ENCODE results near the gene ATP6V1F. TPM values are rescaled to one million over a fixed set of nuclear protein-coding genes. Genes with fewer than 3 reads are reported as not detected.

The ATP6V1F gene
- polyA plus RNA-seq, 1 donor (not counting 4 experiments of a cell fraction or from before 2014, with no cell fraction given), result 263 TPM

GRCh38 chr7:128845475-128845874 lies 17.2 kb upstream of the ATP6V1F start:
- Histone ChIP-seq H3K4me1 (ENCODE audit: control insufficient read depth, extremely low read depth, insufficient read depth, low read length) (no peaks in the 10 kb centered on the region), H4K20me1 (ENCODE audit: control insufficient read depth, extremely low read depth, insufficient read depth, low read length) (no peaks in the 10 kb centered on the region), H3K36me3 (ENCODE audit: control insufficient read depth in 2 of 2, extremely low read depth in 1 of 2, insufficient read depth in 2 of 2, low read length in 2 of 2) (no peaks in the 10 kb centered on the region), H3K9me1 (ENCODE audit: control insufficient read depth, extremely low read depth, insufficient read depth, low read length) (no peaks in the 10 kb centered on the region), H3K4me3 (ENCODE audit: control insufficient read depth in 2 of 3, extremely low read depth in 1 of 3, insufficient read depth in 2 of 3, low read depth in 1 of 3, low read length in 3 of 3) (no peak overlapping the region), H2AFZ (ENCODE audit: control insufficient read depth, low read length) (no peak overlapping the region), H3K9me3 (ENCODE audit: control insufficient read depth, low read depth, low read length) (no peaks in the 10 kb centered on the region), H3K27me3 (ENCODE audit: control insufficient read depth, extremely low read depth, insufficient read depth, low read length) (no peaks in the 10 kb centered on the region), H3K79me2 (ENCODE audit: control insufficient read depth, insufficient read depth, low read length) (no peaks in the 10 kb centered on the region), H3K9ac (ENCODE audit: control insufficient read depth, extremely low read depth, insufficient read depth, low read length) (no peak overlapping the region), H3K27ac (ENCODE audit: control insufficient read depth, insufficient read depth, low read length) (no peak overlapping the region), H3K4me2 (ENCODE audit: control insufficient read depth, extremely low read depth, insufficient read depth, low read depth, low read length) (no peak overlapping the region)
- TF ChIP-seq EZH2 (IDR thresholded peaks at IDR 0.05; ENCODE audit: low read length), result no peak
- TF ChIP-seq CTCF (optimal IDR thresholded peaks at IDR 0.05 in 1 of 3, IDR thresholded peaks at IDR 0.05 in 1 of 3, conservative IDR thresholded peaks at IDR 0.05 in 1 of 3; ENCODE audit: extremely low read depth in 1 of 3, insufficient read depth in 2 of 3, low read length in 3 of 3), result no peak
- dilution Hi-C loops (cut with MboI; ENCODE audit: extremely low pct_ligation_motif_present, low sequenced_read_pairs), result no loop called here
- DNase-seq (ENCODE audit: low read depth, low spot score) (no peak), FAIRE-seq (no peak)

GRCh38 chr7:128845987-128846386 lies 16.7 kb upstream of the ATP6V1F start:
- Histone ChIP-seq H2AFZ (ENCODE audit: control insufficient read depth, low read length) (no peak overlapping the region), H4K20me1 (ENCODE audit: control insufficient read depth, extremely low read depth, insufficient read depth, low read length) (no peaks in the 10 kb centered on the region), H3K36me3 (ENCODE audit: control insufficient read depth in 2 of 2, extremely low read depth in 1 of 2, insufficient read depth in 2 of 2, low read length in 2 of 2) (no peaks in the 10 kb centered on the region), H3K9me3 (ENCODE audit: control insufficient read depth, low read depth, low read length) (no peaks in the 10 kb centered on the region), H3K27me3 (ENCODE audit: control insufficient read depth, extremely low read depth, insufficient read depth, low read length) (no peaks in the 10 kb centered on the region), H3K27ac (ENCODE audit: control insufficient read depth, insufficient read depth, low read length) (no peak overlapping the region), H3K4me1 (ENCODE audit: control insufficient read depth, extremely low read depth, insufficient read depth, low read length) (no peaks in the 10 kb centered on the region), H3K79me2 (ENCODE audit: control insufficient read depth, insufficient read depth, low read length) (no peaks in the 10 kb centered on the region), H3K9me1 (ENCODE audit: control insufficient read depth, extremely low read depth, insufficient read depth, low read length) (no peaks in the 10 kb centered on the region), H3K4me2 (ENCODE audit: control insufficient read depth, extremely low read depth, insufficient read depth, low read depth, low read length) (no peak overlapping the region), H3K4me3 (ENCODE audit: control insufficient read depth in 2 of 3, extremely low read depth in 1 of 3, insufficient read depth in 2 of 3, low read depth in 1 of 3, low read length in 3 of 3) (no peak overlapping the region), H3K9ac (ENCODE audit: control insufficient read depth, extremely low read depth, insufficient read depth, low read length) (no peak overlapping the region)
- no peak for DNase-seq (ENCODE audit: low read depth, low spot score)
- no peak for TF ChIP-seq EZH2 (IDR thresholded peaks at IDR 0.05; ENCODE audit: low read length)
- TF ChIP-seq CTCF (optimal IDR thresholded peaks at IDR 0.05 in 1 of 3, IDR thresholded peaks at IDR 0.05 in 1 of 3, conservative IDR thresholded peaks at IDR 0.05 in 1 of 3; ENCODE audit: extremely low read depth in 1 of 3, insufficient read depth in 2 of 3, low read length in 3 of 3), result no peak
- no peak for FAIRE-seq
- dilution Hi-C loops (cut with MboI; ENCODE audit: extremely low pct_ligation_motif_present, low sequenced_read_pairs), result no loop called here
